ENCODE data around the gene RRP7A. TPM values are rescaled to one million over a fixed set of nuclear protein-coding genes. Genes with fewer than 3 reads are reported as not detected.
"Not testable (repeated sequence)": the region's sequence is repeated elsewhere in the genome, so short reads cannot be mapped to it uniquely, and the experiment has no call there.

The RRP7A gene
- 62.4 TPM for total RNA-seq
- 21.9 TPM for polyA plus RNA-seq
- long read RNA-seq, donor 1, partial matches to known transcripts = 0 of 3 reads
- long read RNA-seq, donor 1, other reads (novel, unspliced or antisense) = 0 of 3 reads
- long read RNA-seq, donor 2, transcript RRP7A-201 (7 exons, 3,801 nt) = major isoform, 68 of 77 reads
- long read RNA-seq, donor 2, partial matches to known transcripts = 9 of 77 reads
- long read RNA-seq, donor 2, other reads (novel, unspliced or antisense) = 0 of 77 reads
- long read RNA-seq, donor 3, transcript RRP7A-201 (7 exons, 3,801 nt) = major isoform, 66 of 72 reads
- long read RNA-seq, donor 3, partial matches to known transcripts = 0 of 72 reads
- long read RNA-seq, donor 3, other reads (novel, unspliced or antisense) = 6 of 72 reads
- long read RNA-seq, donor 4, transcript RRP7A-201 (7 exons, 3,801 nt) = major isoform, 20 of 25 reads
- long read RNA-seq, donor 4, partial matches to known transcripts = 5 of 25 reads
- long read RNA-seq, donor 4, other reads (novel, unspliced or antisense) = 0 of 25 reads
- long read RNA-seq, donor 5, transcript RRP7A-201 (7 exons, 3,801 nt) = major isoform, 72 of 96 reads
- long read RNA-seq, donor 5, partial matches to known transcripts = 19 of 96 reads
- long read RNA-seq, donor 5, other reads (novel, unspliced or antisense) = 5 of 96 reads
- long read RNA-seq, donor 6, transcript RRP7A-201 (7 exons, 3,801 nt) = major isoform, 31 of 31 reads
- long read RNA-seq, donor 6, partial matches to known transcripts = 0 of 31 reads
- long read RNA-seq, donor 6, other reads (novel, unspliced or antisense) = 0 of 31 reads
- long read RNA-seq, donor 7, transcript RRP7A-201 (7 exons, 3,801 nt) = major isoform, 12 of 12 reads
- long read RNA-seq, donor 7, partial matches to known transcripts = 0 of 12 reads
- long read RNA-seq, donor 7, other reads (novel, unspliced or antisense) = 0 of 12 reads
- long read RNA-seq, donor 8, transcript RRP7A-201 (7 exons, 3,801 nt) = major isoform, 9 of 9 reads
- long read RNA-seq, donor 8, partial matches to known transcripts = 0 of 9 reads
- long read RNA-seq, donor 8, other reads (novel, unspliced or antisense) = 0 of 9 reads
- long read RNA-seq, donor 9, transcript RRP7A-201 (7 exons, 3,801 nt) = major isoform, 28 of 28 reads
- long read RNA-seq, donor 9, partial matches to known transcripts = 0 of 28 reads
- long read RNA-seq, donor 9, other reads (novel, unspliced or antisense) = 0 of 28 reads
- long read RNA-seq, donor 10, transcript RRP7A-201 (7 exons, 3,801 nt) = major isoform, 14 of 14 reads
- long read RNA-seq, donor 10, partial matches to known transcripts = 0 of 14 reads
- long read RNA-seq, donor 10, other reads (novel, unspliced or antisense) = 0 of 14 reads

GRCh38 chr22:42519525-42520401 lies at the start of gene RRP7A:
Gene RRP7A, minus strand, starts transcription at chr22:42519796. Its CDS starts 10 bp downstream, at chr22:42519786.
- Histone ChIP-seq H3K4me3 (ENCODE audit: low read length in 2 of 2) (peak within 1 kb of the TSS; percentile 54 to 73), H3K9me3 (ENCODE audit: control insufficient read depth in 2 of 2, insufficient read depth in 1 of 2, low read length in 1 of 2) (no peaks in the 10 kb centered on the region), H3K4me1 (ENCODE audit: control insufficient read depth in 2 of 2, insufficient read depth in 2 of 2, low read length in 2 of 2) (peaks cover 8% of the 10 kb centered on the region in 2 donors), H3K36me3 (ENCODE audit: control insufficient read depth in 2 of 2, insufficient read depth in 2 of 2, low read length in 1 of 2) (peaks cover 16 to 18% of the 10 kb centered on the region in 2 donors), H3K27ac (ENCODE audit: low read depth in 1 of 2, low read length in 1 of 2) (peak within 1 kb of the TSS in 1 of 2 donors; percentile 49), H3K27me3 (ENCODE audit: control insufficient read depth in 2 of 2, insufficient read depth in 1 of 2, low read length in 1 of 2) (no peaks in the 10 kb centered on the region)
- 10% methylated on average over 65 of the region's 65 CpGs for WGBS
- DNase-seq (ENCODE audit: low read depth in 6 of 9, low spot score in 9 of 9) = peak; percentile 57 to 93 (median 71)

GRCh38 chr22:42567950-42568349 lies 48.4 kb upstream of the RRP7A start:
- not testable (repeated sequence) for H3K4me3 ChIP-seq (ENCODE audit: low read length in 2 of 2); H3K9me3 ChIP-seq (ENCODE audit: control insufficient read depth in 2 of 2, insufficient read depth in 1 of 2, low read length in 1 of 2); H3K4me1 ChIP-seq (ENCODE audit: control insufficient read depth in 2 of 2, insufficient read depth in 2 of 2, low read length in 2 of 2); DNase-seq (ENCODE audit: low read depth in 6 of 9, low spot score in 9 of 9); H3K27me3 ChIP-seq (ENCODE audit: control insufficient read depth in 2 of 2, insufficient read depth in 1 of 2, low read length in 1 of 2); H3K27ac ChIP-seq (ENCODE audit: low read depth in 1 of 2, low read length in 1 of 2)
- peaks cover 8 to 25% of the 10 kb centered on the region in 2 donors for H3K36me3 ChIP-seq (ENCODE audit: control insufficient read depth in 2 of 2, insufficient read depth in 2 of 2, low read length in 1 of 2)
- 89% methylated on average over 5 of the region's 6 CpGs for WGBS

- Histone ChIP-seq H3K9me3 (ENCODE audit: control insufficient read depth in 2 of 2, insufficient read depth in 1 of 2, low read length in 1 of 2) (peaks cover 0 to 7% of the 10 kb centered on the region in 2 donors), H3K4me1 (ENCODE audit: control insufficient read depth in 2 of 2, insufficient read depth in 2 of 2, low read length in 2 of 2) (peaks cover 0 to 12% of the 10 kb centered on the region in 2 donors), H3K36me3 (ENCODE audit: control insufficient read depth in 2 of 2, insufficient read depth in 2 of 2, low read length in 1 of 2) (peaks cover 6 to 16% of the 10 kb centered on the region in 2 donors), H3K4me3 (ENCODE audit: low read length in 2 of 2) (no peak overlapping the region), H3K27me3 (ENCODE audit: control insufficient read depth in 2 of 2, insufficient read depth in 1 of 2, low read length in 1 of 2) (no peaks in the 10 kb centered on the region), H3K27ac (ENCODE audit: low read depth in 1 of 2, low read length in 1 of 2) (no peak overlapping the region)
- no peak for DNase-seq (ENCODE audit: low read depth in 6 of 9, low spot score in 9 of 9)
- WGBS = 97% methylated on average over 12 of the region's 12 CpGs
Measured at GRCh38 chr22:42565956-42566355, 46.4 kb upstream of the RRP7A start.

GRCh38 chr22:42564699-42565098 lies 45.1 kb upstream of the RRP7A start:
- Histone ChIP-seq H3K36me3 (ENCODE audit: control insufficient read depth in 2 of 2, insufficient read depth in 2 of 2, low read length in 1 of 2) (peaks cover 3 to 15% of the 10 kb centered on the region in 2 donors), H3K4me1 (ENCODE audit: control insufficient read depth in 2 of 2, insufficient read depth in 2 of 2, low read length in 2 of 2) (peaks cover 0 to 12% of the 10 kb centered on the region in 2 donors), H3K27ac (ENCODE audit: low read depth in 1 of 2, low read length in 1 of 2) (no peak overlapping the region), H3K27me3 (ENCODE audit: control insufficient read depth in 2 of 2, insufficient read depth in 1 of 2, low read length in 1 of 2) (no peaks in the 10 kb centered on the region), H3K4me3 (ENCODE audit: low read length in 2 of 2) (no peak overlapping the region), H3K9me3 (ENCODE audit: control insufficient read depth in 2 of 2, insufficient read depth in 1 of 2, low read length in 1 of 2) (peaks cover 0 to 7% of the 10 kb centered on the region in 2 donors)
- WGBS = 98% methylated on average over 17 of the region's 17 CpGs
- DNase-seq (ENCODE audit: low read depth in 6 of 9, low spot score in 9 of 9) = no peak

- 94% methylated on average over 3 of the region's 3 CpGs for WGBS
- H3K4me3 ChIP-seq (ENCODE audit: low read length in 2 of 2) = not testable (repeated sequence)
Measured at GRCh38 chr22:42563943-42564342, 44.3 kb upstream of the RRP7A start.

GRCh38 chr22:42562684-42563083 lies 43.1 kb upstream of the RRP7A start:
- H3K27ac ChIP-seq (ENCODE audit: low read depth in 1 of 2, low read length in 1 of 2) = no peak overlapping the region
- H3K9me3 ChIP-seq (ENCODE audit: control insufficient read depth in 2 of 2, insufficient read depth in 1 of 2, low read length in 1 of 2) = peaks cover 0 to 3% of the 10 kb centered on the region in 2 donors
- 83% methylated on average over 2 of the region's 2 CpGs for WGBS
- H3K27me3 ChIP-seq (ENCODE audit: control insufficient read depth in 2 of 2, insufficient read depth in 1 of 2, low read length in 1 of 2) = no peaks in the 10 kb centered on the region
- DNase-seq (ENCODE audit: low read depth in 6 of 9, low spot score in 9 of 9) = no peak
- peaks cover 0 to 11% of the 10 kb centered on the region in 2 donors for H3K36me3 ChIP-seq (ENCODE audit: control insufficient read depth in 2 of 2, insufficient read depth in 2 of 2, low read length in 1 of 2)
- no peak overlapping the region for H3K4me3 ChIP-seq (ENCODE audit: low read length in 2 of 2)
- H3K4me1 ChIP-seq (ENCODE audit: control insufficient read depth in 2 of 2, insufficient read depth in 2 of 2, low read length in 2 of 2) = peaks cover 0 to 12% of the 10 kb centered on the region in 2 donors

More at GRCh38 chr22:42563943-42564342, 44.3 kb upstream of the RRP7A start:
- DNase-seq (ENCODE audit: low read depth in 6 of 9, low spot score in 9 of 9); H3K27ac ChIP-seq (ENCODE audit: low read depth in 1 of 2, low read length in 1 of 2); H3K27me3 ChIP-seq (ENCODE audit: control insufficient read depth in 2 of 2, insufficient read depth in 1 of 2, low read length in 1 of 2); H3K9me3 ChIP-seq (ENCODE audit: control insufficient read depth in 2 of 2, insufficient read depth in 1 of 2, low read length in 1 of 2): not testable (repeated sequence)
- Histone ChIP-seq H3K36me3 (ENCODE audit: control insufficient read depth in 2 of 2, insufficient read depth in 2 of 2, low read length in 1 of 2) (peaks cover 0 to 11% of the 10 kb centered on the region in 2 donors), H3K4me1 (ENCODE audit: control insufficient read depth in 2 of 2, insufficient read depth in 2 of 2, low read length in 2 of 2) (peaks cover 0 to 12% of the 10 kb centered on the region in 2 donors)

GRCh38 chr22:42562279-42562678 lies 42.7 kb upstream of the RRP7A start:
- H3K4me1 ChIP-seq (ENCODE audit: control insufficient read depth in 2 of 2, insufficient read depth in 2 of 2, low read length in 2 of 2) = peaks cover 0 to 12% of the 10 kb centered on the region in 2 donors
- H3K36me3 ChIP-seq (ENCODE audit: control insufficient read depth in 2 of 2, insufficient read depth in 2 of 2, low read length in 1 of 2) = peaks cover 0 to 11% of the 10 kb centered on the region in 2 donors
- no peak overlapping the region for H3K27ac ChIP-seq (ENCODE audit: low read depth in 1 of 2, low read length in 1 of 2)
- WGBS = 31% methylated on average over 8 of the region's 8 CpGs
- H3K9me3 ChIP-seq (ENCODE audit: control insufficient read depth in 2 of 2, insufficient read depth in 1 of 2, low read length in 1 of 2) = peaks cover 0 to 3% of the 10 kb centered on the region in 2 donors
- no peaks in the 10 kb centered on the region for H3K27me3 ChIP-seq (ENCODE audit: control insufficient read depth in 2 of 2, insufficient read depth in 1 of 2, low read length in 1 of 2)
- no peak for DNase-seq (ENCODE audit: low read depth in 6 of 9, low spot score in 9 of 9)
- no peak overlapping the region for H3K4me3 ChIP-seq (ENCODE audit: low read length in 2 of 2)

GRCh38 chr22:42561856-42562255 lies 42.3 kb upstream of the RRP7A start:
- WGBS = 73% methylated on average over 5 of the region's 5 CpGs
- H3K27ac ChIP-seq (ENCODE audit: low read depth in 1 of 2, low read length in 1 of 2) = no peak overlapping the region
- H3K27me3 ChIP-seq (ENCODE audit: control insufficient read depth in 2 of 2, insufficient read depth in 1 of 2, low read length in 1 of 2) = no peaks in the 10 kb centered on the region
- H3K4me3 ChIP-seq (ENCODE audit: low read length in 2 of 2) = no peak overlapping the region
- peaks cover 0 to 11% of the 10 kb centered on the region in 2 donors for H3K36me3 ChIP-seq (ENCODE audit: control insufficient read depth in 2 of 2, insufficient read depth in 2 of 2, low read length in 1 of 2)
- peaks cover 0 to 12% of the 10 kb centered on the region in 2 donors for H3K4me1 ChIP-seq (ENCODE audit: control insufficient read depth in 2 of 2, insufficient read depth in 2 of 2, low read length in 2 of 2)
- no peak for DNase-seq (ENCODE audit: low read depth in 6 of 9, low spot score in 9 of 9)
- peaks cover 0 to 3% of the 10 kb centered on the region in 2 donors for H3K9me3 ChIP-seq (ENCODE audit: control insufficient read depth in 2 of 2, insufficient read depth in 1 of 2, low read length in 1 of 2)
